ENCODE results near the gene USP9X.
"Not testable (repeated sequence)": the region's sequence is repeated elsewhere in the genome, so short reads cannot be mapped to it uniquely, and the experiment has no call there.

The USP9X gene

DNA sequence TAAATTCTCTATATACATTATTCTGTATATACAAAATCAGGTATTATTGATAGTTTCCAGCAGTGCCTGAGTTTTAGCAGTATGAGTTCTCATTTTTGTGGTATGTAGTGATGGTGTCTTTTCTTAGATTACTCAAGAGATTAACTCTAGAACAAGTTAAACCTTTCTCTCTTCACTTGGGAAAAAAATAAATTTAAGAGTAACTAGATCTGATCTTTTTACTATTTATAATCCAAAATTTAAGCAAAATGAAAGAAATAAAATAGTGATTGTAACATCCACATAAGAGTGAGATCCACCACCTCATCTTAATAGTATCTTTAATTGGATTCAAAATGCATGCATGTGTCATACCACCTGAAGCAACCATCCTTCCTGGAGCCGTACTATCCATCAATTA lies 124.6 kb downstream of the USP9X start:
- DNase-seq, result no peak

GRCh38 chrX:41224605-41225004 lies 139.4 kb downstream of the USP9X start:
- no peak for DNase-seq

GRCh38 chrX:41233988-41234387 lies 148.7 kb downstream of the USP9X start:
- DNase-seq, result no peak

DNA sequence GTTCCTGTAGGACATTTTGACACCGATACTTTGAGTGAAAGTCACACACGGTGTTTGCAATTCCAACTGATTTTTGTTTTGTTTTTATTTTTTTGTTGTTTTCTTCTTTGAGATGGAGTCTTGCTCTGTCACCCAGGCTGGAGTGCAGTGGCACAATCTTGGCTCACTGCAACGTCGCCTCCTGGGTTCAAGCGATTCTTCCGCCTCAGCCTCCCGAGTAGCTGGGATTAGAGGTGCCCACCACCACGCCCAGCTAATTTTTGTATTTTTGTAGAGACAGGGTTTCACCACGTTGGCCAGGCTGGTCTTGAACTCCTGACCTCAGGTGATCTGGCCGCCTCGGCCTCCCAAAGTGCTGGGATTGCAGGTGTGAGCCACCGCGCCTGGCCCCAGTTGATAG lies 149.2 kb downstream of the USP9X start:
- not testable (repeated sequence) for DNase-seq

GRCh38 chrX:41234962-41235361 lies 149.7 kb downstream of the USP9X start:
- no peak for DNase-seq

DNA sequence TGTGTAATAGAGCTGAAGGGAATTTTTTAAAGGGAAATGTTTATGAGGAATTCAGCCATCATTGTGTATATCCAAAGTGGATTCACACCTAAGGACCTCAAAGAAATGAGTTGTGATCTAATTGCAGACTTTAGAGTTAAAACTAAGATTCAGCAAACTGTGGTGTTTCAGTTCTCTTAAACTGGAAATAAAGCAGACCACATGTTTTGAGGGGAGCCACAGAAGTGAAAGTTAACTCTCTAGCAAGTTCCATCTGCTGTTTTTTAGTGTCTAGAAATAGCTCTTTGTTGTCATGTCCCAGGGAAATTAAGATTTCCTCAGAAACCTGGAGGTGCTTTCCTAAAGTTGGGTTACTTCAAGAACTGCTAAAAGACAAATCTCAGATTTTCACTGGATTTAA lies 151.4 kb downstream of the USP9X start:
- no peak for DNase-seq

- no peak for DNase-seq
Measured at GRCh38 chrX:41240509-41240908, 155.3 kb downstream of the USP9X start.

DNA sequence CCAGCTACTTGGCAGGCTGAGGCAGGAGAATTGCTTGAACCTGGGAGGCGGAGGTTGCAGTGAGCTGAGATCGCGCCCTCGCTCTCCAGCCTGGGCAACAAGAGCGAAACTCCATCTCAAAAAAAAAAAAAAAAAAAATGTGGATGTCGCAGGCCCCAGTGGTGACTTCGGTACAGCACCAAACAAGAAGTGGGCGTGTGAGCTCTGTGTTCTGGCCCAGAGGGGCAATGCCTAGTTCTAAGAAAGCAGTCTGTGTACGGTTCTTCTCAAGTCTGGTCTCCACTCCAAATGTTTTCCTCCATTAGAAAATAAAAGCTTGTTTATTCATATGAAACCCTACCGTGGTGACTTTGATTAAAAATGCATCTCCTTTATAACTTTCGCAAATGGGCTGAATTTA lies 156.7 kb downstream of the USP9X start:
- DNase-seq, result no peak

DNA sequence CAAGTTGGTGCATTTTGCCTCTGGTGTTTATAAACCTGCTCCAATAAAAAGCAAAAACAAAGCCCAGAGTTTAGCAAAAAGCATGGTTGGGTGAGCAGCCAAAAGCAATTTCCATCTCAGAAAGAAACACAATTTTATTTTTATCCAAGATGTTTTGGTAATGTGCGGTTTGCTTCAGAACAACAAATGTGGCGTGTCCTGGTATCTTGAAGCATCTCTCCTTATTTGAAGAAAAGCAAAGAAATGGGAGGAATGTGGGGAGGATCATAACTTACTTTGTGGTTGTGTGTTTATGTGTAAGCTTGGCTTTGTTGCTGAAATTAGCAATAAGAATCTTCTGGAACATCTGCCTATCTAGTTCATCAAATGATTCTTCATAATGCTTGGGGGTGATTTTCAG lies 160.4 kb downstream of the USP9X start:
- no peak for DNase-seq

DNA sequence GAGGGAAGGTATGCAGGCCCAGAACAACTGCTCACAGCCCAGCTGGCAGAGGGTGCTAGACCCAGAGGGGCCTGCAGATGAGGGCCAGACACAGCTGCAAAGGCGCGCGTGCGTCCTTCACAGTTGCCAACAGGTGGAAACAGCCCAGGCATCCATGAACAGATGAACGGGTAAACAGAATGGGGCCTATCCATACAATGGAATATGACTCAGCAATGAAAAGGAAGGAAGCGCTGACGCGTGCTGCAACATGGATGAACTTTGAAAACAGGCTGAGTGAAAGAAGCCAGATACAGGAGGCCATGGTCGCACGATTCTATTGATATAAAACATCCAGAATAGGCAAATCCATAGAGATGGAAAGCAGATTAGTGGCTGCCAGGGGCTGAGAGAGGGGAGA lies 165.6 kb downstream of the USP9X start:
- no peak for DNase-seq

DNA sequence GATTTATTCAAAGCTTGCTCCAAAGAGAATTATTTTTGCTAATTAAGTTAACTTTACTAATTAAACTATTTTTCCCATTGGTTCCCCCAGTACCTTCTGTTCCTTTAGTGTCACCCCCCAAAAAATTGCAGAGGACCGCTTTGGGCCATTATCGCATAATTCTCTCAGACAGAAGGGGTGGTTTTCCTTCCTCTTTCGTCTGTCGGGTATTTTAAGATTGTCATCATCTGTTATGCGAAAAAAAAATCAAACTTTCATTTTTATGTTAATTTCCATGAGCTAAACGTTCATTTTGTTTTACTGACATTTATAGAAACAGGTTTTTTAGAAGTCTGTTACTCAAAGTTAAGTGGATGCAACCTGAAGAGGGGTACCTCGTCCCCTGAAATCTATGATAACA lies 172.6 kb downstream of the USP9X start:
- DNase-seq, result no peak

DNA sequence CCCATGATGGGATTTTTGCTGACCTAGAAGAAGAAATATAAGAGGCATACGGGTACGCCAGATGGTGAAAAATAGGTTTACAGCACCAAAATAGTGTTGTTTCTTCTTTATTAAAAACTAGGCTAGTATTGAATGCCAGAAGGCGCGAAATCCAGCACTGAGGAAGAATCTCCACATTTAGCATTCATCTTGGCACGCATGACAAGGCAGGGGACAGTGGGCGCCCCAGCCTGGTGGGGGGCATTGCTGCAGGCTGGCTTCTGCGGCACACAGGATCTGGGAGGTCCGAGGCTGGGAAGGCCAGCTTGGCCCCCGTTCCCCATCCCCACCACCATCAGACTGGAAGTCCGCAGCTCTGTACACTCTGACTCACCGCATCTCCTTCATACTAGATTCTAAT lies 173.0 kb downstream of the USP9X start:
- DNase-seq, result no peak

GRCh38 chrX:41258871-41259270 lies 173.6 kb downstream of the USP9X start:
- no peak for DNase-seq

- no peak for DNase-seq
Measured at GRCh38 chrX:41259516-41259915, 174.3 kb downstream of the USP9X start.

GRCh38 chrX:41265615-41266014 lies 180.4 kb downstream of the USP9X start:
- DNase-seq, result no peak

GRCh38 chrX:41273638-41274037 lies 188.4 kb downstream of the USP9X start:
- DNase-seq, result no peak

DNA sequence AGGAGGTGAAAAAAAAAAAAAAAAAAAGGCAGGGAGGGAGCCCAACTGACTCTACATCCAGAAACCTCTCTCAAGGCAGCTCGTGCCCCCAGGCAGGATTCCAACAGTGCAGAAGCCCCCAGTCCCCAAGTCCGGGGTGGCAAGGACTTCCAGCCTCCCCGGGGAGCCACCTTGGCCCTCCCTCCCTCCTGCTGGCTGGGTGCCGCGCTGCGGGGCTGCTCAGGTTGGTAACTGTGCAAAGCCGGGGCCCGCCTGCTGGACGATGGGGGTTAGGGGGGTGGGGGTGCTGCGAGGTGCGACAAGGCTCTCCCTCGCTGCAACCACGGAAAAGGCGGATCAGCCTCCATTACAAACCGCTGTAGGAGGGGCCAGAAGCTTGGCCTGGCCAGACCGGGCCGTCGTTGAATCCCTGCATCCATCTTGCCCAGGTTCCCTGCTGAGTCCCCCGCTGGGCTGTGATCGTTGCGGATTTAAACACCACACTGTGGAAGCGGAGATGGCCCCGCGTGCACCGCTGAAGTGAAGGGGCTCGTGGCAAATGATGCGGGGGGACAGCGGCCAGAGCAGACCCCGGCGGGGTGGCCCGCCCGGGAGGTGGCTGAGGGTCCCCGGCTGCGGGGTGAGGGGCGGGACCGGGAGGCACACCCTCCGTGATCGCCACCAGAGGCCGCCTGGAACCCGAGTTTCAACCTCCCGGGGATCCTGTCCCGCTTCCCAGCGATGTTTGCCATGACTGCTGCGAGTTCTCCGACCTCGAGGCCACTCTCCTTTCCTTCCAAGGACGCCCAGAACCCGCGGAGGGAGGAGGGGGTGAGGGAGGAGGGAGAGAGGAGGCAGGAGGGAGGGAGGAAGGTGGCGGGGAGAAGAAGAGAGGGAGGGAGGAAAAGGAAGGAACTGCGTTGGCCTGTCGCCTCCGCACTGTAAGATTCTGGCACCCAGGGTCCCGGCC lies 190.7 kb downstream of the USP9X start:
- peak in 1 of 2 experiments; percentile 30 for DNase-seq

DNA sequence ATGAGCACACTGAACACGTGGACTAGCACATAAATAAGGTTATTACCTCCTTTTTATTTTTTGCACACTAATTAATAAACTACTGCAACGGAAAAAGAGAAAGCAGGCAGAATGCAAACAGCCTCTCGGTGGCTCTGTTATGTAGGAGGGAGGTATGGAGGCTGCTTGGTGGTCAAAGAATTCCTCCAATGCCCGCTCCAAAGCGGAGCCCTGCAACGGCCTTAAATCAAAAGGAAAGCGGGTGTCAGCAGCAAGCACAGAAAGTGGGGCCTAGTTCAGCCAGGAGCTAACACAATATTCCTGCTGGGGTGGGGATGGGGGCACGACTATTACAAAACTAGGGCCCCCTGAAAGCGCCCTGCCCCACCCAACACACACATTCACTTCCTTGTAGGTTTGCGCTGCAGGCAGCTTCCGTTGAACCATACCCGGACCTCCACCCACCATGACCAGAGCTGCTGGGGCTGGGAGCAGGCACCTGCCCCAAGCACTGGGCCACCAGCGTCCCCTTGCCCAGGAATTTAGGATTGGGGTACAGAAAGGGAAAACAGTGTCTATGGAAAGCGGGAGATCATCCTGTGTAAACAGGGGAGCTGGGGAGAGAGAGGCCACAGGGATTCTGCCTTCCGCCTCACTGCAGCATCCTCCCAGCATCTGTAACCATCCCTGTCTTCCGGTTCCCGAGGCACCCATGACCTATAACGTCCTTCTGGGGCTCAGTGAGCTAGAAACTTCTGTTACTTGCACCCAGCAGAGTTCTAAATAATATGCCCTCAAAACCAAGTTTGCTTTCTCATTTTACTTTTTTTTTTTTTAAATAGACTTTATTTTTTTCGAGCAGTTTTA lies 191.6 kb downstream of the USP9X start:
- no peak for DNase-seq

GRCh38 chrX:41282307-41282706 lies 197.1 kb downstream of the USP9X start:
- not testable (repeated sequence) for DNase-seq

DNA sequence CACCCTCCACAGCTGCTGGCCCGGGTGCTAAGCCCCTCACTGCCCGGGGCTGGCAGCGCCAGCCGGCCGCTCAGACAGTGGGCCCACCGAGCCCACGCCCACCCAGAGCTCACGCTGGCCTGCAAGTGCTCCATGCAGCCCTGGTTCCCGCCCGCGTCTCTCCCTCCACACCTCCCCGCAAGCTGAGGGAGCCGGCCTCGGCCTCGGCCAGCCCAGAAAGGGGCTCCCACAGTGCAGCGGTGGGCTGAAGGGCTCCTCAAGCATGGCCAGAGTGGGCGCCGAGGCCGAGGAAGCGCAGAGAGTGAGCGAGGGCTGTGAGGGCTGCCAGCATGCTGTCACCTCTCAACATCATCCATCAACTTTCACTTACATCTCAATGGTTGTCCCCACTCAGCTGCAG lies 200.7 kb downstream of the USP9X start:
- not testable (repeated sequence) for DNase-seq

Measured in SW 1271 (cell line).